Measurements from ENCODE around the gene PPP1R9A. TPM values are rescaled to one million over a fixed set of nuclear protein-coding genes. Genes with fewer than 3 reads are reported as not detected.

PPP1R9A gene
- total RNA-seq, 2 experiments from 2014 or later, result not detected

- H3K4me1 Mint-ChIP-seq, result no peaks in the 10 kb centered on the region
- POLR2A ChIA-PET, result no interaction called here
- no peak overlapping the region for H3K27ac Mint-ChIP-seq
Observed at GRCh38 chr7:95200741-95201140, 293.3 kb downstream of the PPP1R9A start.

GRCh38 chr7:95201727-95202126 lies 294.3 kb downstream of the PPP1R9A start:
- ChIA-PET POLR2A (no interaction called here), CTCF (no interaction called here)
- DNase-seq, result no peak
- Mint-ChIP-seq H3K9me3 (no peaks in the 10 kb centered on the region), H3K36me3 (ENCODE audit: low read depth) (no peaks in the 10 kb centered on the region), H3K4me1 (no peaks in the 10 kb centered on the region), H3K4me3 (no peak overlapping the region), H3K27ac (no peak overlapping the region), H3K27me3 (no peaks in the 10 kb centered on the region)

More at GRCh38 chr7:95200741-95201140, 293.3 kb downstream of the PPP1R9A start:
- no peak for DNase-seq
- Mint-ChIP-seq H3K9me3 (no peaks in the 10 kb centered on the region), H3K36me3 (ENCODE audit: low read depth) (no peaks in the 10 kb centered on the region), H3K27me3 (no peaks in the 10 kb centered on the region), H3K4me3 (no peak overlapping the region)
- CTCF ChIA-PET, result no interaction called here

DNA sequence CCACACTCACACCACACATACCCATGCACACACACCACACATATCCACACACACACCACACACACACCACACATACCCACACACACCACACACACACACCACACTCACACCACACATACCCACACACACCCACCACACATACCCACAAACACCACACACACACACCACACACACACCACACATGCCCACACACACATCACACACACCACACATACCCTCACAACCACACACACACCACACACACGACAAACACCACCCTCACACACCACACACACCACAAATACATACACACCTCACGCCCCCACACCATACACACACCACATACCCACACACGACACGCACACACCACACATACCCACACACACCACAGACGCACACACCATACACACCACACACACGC lies 297.2 kb downstream of the PPP1R9A start:
- ChIA-PET CTCF (no interaction called here), POLR2A (no interaction called here)
- DNase-seq, result no peak
- Mint-ChIP-seq H3K36me3 (ENCODE audit: low read depth) (no peaks in the 10 kb centered on the region), H3K27ac (no peak overlapping the region), H3K4me3 (no peak overlapping the region), H3K9me3 (no peaks in the 10 kb centered on the region), H3K4me1 (no peaks in the 10 kb centered on the region), H3K27me3 (no peaks in the 10 kb centered on the region)

DNA sequence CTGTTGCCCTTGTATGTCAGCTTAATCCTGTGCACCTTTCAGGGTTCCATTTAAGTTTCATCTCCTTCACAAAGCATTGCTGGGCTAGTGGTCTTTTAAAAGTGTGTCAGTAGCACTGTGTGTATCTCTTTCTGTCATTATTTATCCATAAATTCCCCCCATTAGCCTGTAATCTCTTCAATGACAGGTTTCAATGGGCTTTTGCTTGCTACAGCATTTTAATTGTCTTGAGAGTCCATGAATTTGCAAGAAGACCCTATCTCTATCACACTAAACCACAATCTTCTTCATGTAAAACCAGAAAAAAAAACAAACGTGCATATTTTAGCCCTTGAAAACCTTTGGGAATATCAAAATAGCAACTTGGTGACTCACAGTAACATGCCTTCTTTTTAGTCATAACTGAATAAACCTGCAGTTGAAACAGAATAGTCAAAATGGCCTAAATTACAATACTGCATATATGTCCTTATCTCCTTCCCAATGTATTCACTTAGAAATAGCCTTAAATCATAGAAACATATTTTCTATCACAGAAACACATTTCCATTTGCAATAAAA lies 298.4 kb downstream of the PPP1R9A start:
- no peaks in the 10 kb centered on the region for H3K4me1 Mint-ChIP-seq

DNA sequence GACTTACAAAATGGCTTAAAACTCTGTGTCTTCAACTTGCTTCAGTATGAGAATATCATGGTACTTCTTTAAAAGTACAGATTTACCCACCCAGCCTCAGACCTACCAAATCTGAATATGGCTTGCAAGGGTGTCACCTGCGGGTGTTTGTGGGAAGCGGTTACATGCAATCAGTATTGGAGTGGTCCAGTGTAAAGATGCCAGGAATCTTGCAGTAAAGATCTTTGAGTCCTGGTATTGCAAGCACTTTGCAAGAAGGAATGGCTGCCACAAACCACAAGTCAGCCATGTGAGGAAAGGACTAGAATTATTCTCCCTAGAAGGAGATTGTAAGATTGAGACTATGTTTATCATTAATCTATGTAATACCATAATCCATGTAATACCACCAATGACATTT lies 301.9 kb downstream of the PPP1R9A start:
- Mint-ChIP-seq H3K27me3 (no peaks in the 10 kb centered on the region), H3K4me3 (no peak overlapping the region), H3K4me1 (no peaks in the 10 kb centered on the region), H3K36me3 (ENCODE audit: low read depth) (no peaks in the 10 kb centered on the region), H3K9me3 (no peaks in the 10 kb centered on the region), H3K27ac (no peak overlapping the region)
- no peak for DNase-seq
- ChIA-PET POLR2A (no interaction called here), CTCF (no interaction called here)

More for the DNA sequence above, 298.4 kb downstream of the PPP1R9A start:
- Mint-ChIP-seq H3K9me3 (no peaks in the 10 kb centered on the region), H3K27me3 (no peaks in the 10 kb centered on the region), H3K36me3 (ENCODE audit: low read depth) (no peaks in the 10 kb centered on the region), H3K4me3 (no peak overlapping the region), H3K27ac (no peak overlapping the region)
- POLR2A ChIA-PET, result no interaction called here
- CTCF ChIA-PET, result no interaction called here
- DNase-seq, result no peak

- no peak for DNase-seq
- H3K27me3 Mint-ChIP-seq, result no peaks in the 10 kb centered on the region
- no peaks in the 10 kb centered on the region for H3K4me1 Mint-ChIP-seq
- no peaks in the 10 kb centered on the region for H3K9me3 Mint-ChIP-seq
- no peaks in the 10 kb centered on the region for H3K36me3 Mint-ChIP-seq (ENCODE audit: low read depth)
- no peak overlapping the region for H3K27ac Mint-ChIP-seq
- CTCF ChIA-PET, result no interaction called here
- no peak overlapping the region for H3K4me3 Mint-ChIP-seq
- POLR2A ChIA-PET, result no interaction called here
Observed at GRCh38 chr7:95209788-95210187, 302.4 kb downstream of the PPP1R9A start.

DNA sequence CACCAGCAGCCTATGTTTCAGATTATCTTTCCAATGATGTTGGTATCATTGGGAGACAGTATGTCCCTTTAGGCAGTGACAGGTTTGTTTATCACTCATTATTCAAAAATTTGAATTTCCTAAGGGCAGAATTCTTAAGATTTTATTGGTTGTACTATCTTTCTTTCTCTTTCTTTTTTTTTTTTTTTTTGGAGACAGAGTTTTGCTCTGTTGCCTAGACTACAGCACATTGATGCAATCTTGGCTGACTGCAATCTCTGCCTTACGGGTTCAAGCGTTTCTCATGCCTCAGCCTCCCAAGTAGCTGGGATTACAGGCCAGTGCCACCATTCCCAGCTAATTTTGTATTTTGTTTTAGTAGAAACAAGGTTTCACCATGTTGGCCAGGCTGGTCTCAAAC lies 305.8 kb downstream of the PPP1R9A start:
- Mint-ChIP-seq H3K4me1 (no peaks in the 10 kb centered on the region), H3K4me3 (no peak overlapping the region), H3K27me3 (no peaks in the 10 kb centered on the region), H3K36me3 (ENCODE audit: low read depth) (no peaks in the 10 kb centered on the region), H3K9me3 (no peaks in the 10 kb centered on the region), H3K27ac (no peak overlapping the region)
- DNase-seq, result no peak
- POLR2A ChIA-PET, result no interaction called here
- CTCF ChIA-PET, result no interaction called here

DNA sequence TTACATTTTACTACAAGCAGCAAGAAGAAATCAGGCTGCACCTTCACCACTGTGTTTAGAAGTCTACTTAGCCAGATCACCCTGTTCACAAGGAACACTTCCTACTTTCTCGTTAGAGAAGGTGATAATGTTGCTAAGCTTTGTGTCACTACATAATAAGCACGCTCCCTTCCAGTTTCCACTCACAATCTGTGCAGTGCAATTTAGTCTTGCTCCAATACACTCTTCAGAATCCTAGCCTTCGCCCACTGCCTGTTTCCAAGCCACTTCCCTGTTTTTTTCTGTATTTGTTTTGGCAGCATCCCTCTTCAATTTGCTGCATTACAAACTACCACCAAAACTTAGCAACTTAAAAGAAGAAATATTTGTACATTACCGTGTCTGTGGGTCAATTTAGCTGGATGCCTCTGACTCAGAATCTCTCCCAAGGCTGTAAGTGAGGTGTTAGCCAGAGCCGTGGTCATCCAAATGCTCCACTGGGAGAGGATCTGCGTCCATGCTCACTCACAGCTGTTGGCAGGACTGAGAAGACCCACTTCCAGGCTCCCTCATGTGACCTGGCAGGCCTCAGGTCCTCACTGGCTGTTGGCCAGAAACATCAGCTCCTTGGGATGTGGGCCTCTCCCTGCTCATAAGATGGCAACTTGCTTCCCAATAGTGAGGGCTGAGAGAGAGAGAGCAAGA lies 306.6 kb downstream of the PPP1R9A start:
- no peak overlapping the region for H3K27ac Mint-ChIP-seq
- no peak overlapping the region for H3K4me3 Mint-ChIP-seq
- no peak for DNase-seq
- H3K27me3 Mint-ChIP-seq, result no peaks in the 10 kb centered on the region
- no peaks in the 10 kb centered on the region for H3K4me1 Mint-ChIP-seq
- ChIA-PET POLR2A (no interaction called here), CTCF (no interaction called here)
- no peaks in the 10 kb centered on the region for H3K9me3 Mint-ChIP-seq
- no peaks in the 10 kb centered on the region for H3K36me3 Mint-ChIP-seq (ENCODE audit: low read depth)

DNA sequence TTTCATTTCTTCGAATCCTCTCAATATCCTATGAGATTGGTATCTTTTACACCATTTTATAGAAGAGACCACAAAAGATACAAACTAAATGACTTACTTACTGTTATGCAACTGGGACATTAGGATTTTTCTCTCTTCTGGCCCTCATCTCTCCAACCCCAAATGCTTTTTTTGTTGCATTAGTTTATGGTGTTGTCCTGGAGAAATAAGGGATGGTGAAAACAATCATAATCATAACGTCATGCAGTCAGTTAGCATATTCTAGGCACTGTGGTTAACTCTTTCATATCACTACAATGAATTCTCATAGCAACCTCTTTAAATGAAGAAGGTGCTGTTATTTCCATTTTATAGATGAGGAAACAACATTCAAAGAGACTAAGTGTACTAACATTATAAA lies 312.3 kb downstream of the PPP1R9A start:
- ChIA-PET CTCF (no interaction called here), POLR2A (no interaction called here)
- Mint-ChIP-seq H3K27ac (no peak overlapping the region), H3K4me3 (no peak overlapping the region), H3K36me3 (ENCODE audit: low read depth) (no peaks in the 10 kb centered on the region), H3K9me3 (no peaks in the 10 kb centered on the region), H3K27me3 (peaks cover 2% of the 10 kb centered on the region), H3K4me1 (no peaks in the 10 kb centered on the region)
- no peak for DNase-seq

- Mint-ChIP-seq H3K4me1 (no peaks in the 10 kb centered on the region), H3K9me3 (no peaks in the 10 kb centered on the region), H3K36me3 (ENCODE audit: low read depth) (no peaks in the 10 kb centered on the region), H3K27ac (no peak overlapping the region), H3K4me3 (no peak overlapping the region), H3K27me3 (peaks cover 2% of the 10 kb centered on the region)
- CTCF ChIA-PET, result no interaction called here
- no peak for DNase-seq
- POLR2A ChIA-PET, result no interaction called here
Observed at GRCh38 chr7:95220328-95220727, 312.9 kb downstream of the PPP1R9A start.

- H3K9me3 Mint-ChIP-seq, result no peaks in the 10 kb centered on the region
- CTCF ChIA-PET, result no interaction called here
- no peak overlapping the region for H3K4me3 Mint-ChIP-seq
- no peaks in the 10 kb centered on the region for H3K4me1 Mint-ChIP-seq
- H3K27me3 Mint-ChIP-seq, result peaks cover 2% of the 10 kb centered on the region
- POLR2A ChIA-PET, result no interaction called here
- no peak for DNase-seq
- H3K27ac Mint-ChIP-seq, result no peak overlapping the region
- H3K36me3 Mint-ChIP-seq (ENCODE audit: low read depth), result no peaks in the 10 kb centered on the region
Observed at GRCh38 chr7:95225301-95225700, 317.9 kb downstream of the PPP1R9A start.

GRCh38 chr7:95229301-95229700 lies 321.9 kb downstream of the PPP1R9A start:
- no peaks in the 10 kb centered on the region for H3K36me3 Mint-ChIP-seq (ENCODE audit: low read depth)
- CTCF ChIA-PET, result no interaction called here
- no peak for DNase-seq
- no peak overlapping the region for H3K4me3 Mint-ChIP-seq
- no peaks in the 10 kb centered on the region for H3K27me3 Mint-ChIP-seq
- POLR2A ChIA-PET, result no interaction called here
- no peaks in the 10 kb centered on the region for H3K4me1 Mint-ChIP-seq
- H3K9me3 Mint-ChIP-seq, result no peaks in the 10 kb centered on the region
- no peak overlapping the region for H3K27ac Mint-ChIP-seq

- Mint-ChIP-seq H3K36me3 (ENCODE audit: low read depth) (no peaks in the 10 kb centered on the region), H3K9me3 (no peaks in the 10 kb centered on the region), H3K4me1 (no peaks in the 10 kb centered on the region), H3K4me3 (no peak overlapping the region), H3K27ac (no peak overlapping the region), H3K27me3 (peaks cover 8% of the 10 kb centered on the region)
- ChIA-PET POLR2A (no interaction called here), CTCF (no interaction called here)
- no peak for DNase-seq
Observed at GRCh38 chr7:95238252-95238943, 331.0 kb downstream of the PPP1R9A start.

DNA sequence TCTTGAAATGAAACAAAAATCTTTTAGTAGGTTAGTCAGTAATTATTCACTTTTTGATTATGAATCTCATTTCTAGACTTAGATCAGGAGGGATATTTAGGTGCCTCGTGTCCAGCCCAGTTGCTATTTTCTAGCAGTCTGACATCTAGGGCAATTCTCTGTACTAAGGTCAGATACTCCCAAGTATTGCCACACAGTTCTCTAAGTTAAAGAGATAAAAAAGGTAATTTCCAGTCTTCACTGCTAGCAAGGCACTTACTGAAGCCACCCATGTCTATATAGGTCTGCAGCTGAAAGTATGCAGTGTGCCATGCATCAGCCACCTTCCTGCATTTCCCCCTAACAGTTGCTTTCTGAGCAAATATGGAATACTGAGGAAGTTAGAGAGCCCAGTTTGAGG lies 333.5 kb downstream of the PPP1R9A start:
- Mint-ChIP-seq H3K4me3 (no peak overlapping the region), H3K9me3 (no peaks in the 10 kb centered on the region), H3K27me3 (peaks cover 7% of the 10 kb centered on the region), H3K27ac (no peak overlapping the region), H3K4me1 (no peaks in the 10 kb centered on the region), H3K36me3 (ENCODE audit: low read depth) (no peaks in the 10 kb centered on the region)
- no peak for DNase-seq
- ChIA-PET CTCF (no interaction called here), POLR2A (no interaction called here)

All from activated CD4-positive, alpha-beta T cell treated with anti-CD3 and anti-CD28 coated beads, Interleukin-2, amount 10 ng/mL, durations not matched to agents 7 days and 5 days (primary cell).